Prostate gland (tissue), 2 donors: Measurements from ENCODE around the gene TMEM38A. TPM values are rescaled to one million over a fixed set of nuclear protein-coding genes. Genes with fewer than 3 reads are reported as not detected.
A peak's percentile ranks its signal among the peaks of the same experiment; 100 is the strongest.

ENCODE experiments used
- DNase-seq: peaks from one replicate; pipeline ENCODE4 v3.0.0-alpha.2; 2019; ENCODE audit warnings: low spot score
- H3K27ac ChIP-seq, 2 donors: fragments of 200-600 bp; sonication (generic); 2 replicates each; pipeline ENCODE4 v1.5.1; 2017 to 2019
- H3K27me3 ChIP-seq: fragments of 200-600 bp; sonication (generic); replicated peaks from 2 replicates; pipeline ENCODE4 v1.5.1; 2019; ENCODE audit not compliant: insufficient read depth
- H3K36me3 ChIP-seq, 2 donors: fragments of 200-600 bp; sonication (generic); 1 replicate in 1 of 2; 2 replicates in 1 of 2; pipeline versions ENCODE4 v1.5.1 to v1.8.1; 2017 to 2019
- H3K4me1 ChIP-seq: fragments of 200-600 bp; sonication (generic); replicated peaks from 2 replicates; pipeline ENCODE4 v1.5.1; 2019
- H3K4me3 ChIP-seq, 2 donors: fragments of 200-600 bp; sonication (generic); 2 replicates each; pipeline ENCODE4 v1.5.1; 2017 to 2019
- H3K9me3 ChIP-seq: fragments of 200-600 bp; sonication (generic); 2 replicates; pipeline ENCODE4 v1.5.1; 2017
- CTCF ChIP-seq, 4 experiments: fragments of 200-600 bp in 2 of 4; fragments of 450-650 bp in 2 of 4; sonication (generic) in 2 of 4; IDR thresholded peaks; 1 replicate in 3 of 4; 2 replicates in 1 of 4; pipeline ENCODE4 v1.5.1; 2016 to 2019; ENCODE audit warnings: antibody characterized with exemption in 4 of 4, mild to moderate bottlenecking in 2 of 4, moderate library complexity in 2 of 4
- POLR2A ChIP-seq: fragments of 450-650 bp; IDR thresholded peaks from one replicate; pipeline ENCODE4 v1.6.1; 2016; ENCODE audit warnings: antibody characterized with exemption, mild to moderate bottlenecking
- POLR2AphosphoS5 ChIP-seq: sonication (generic); formaldehyde crosslinking; IDR thresholded peaks from one replicate; pipeline ENCODE4 v1.6.1; 2017; ENCODE audit warnings: antibody characterized with exemption
- WGBS: methylation state at CpG from one replicate; pipeline ENCODE4 v1.1.5; 2018; 5-methylcytosine and 5-hydroxymethylcytosine counted together
- intact Hi-C: fragments of 100-400 bp; cut with DNase I; formaldehyde crosslinking; loops from one replicate; pipeline ENCODE4 v1.14.2; 2022
- total RNA-seq, 2 donors: library from RNA; depleted of rRNA; stranded (reverse); fragments of >200 nt; gene quantifications; one replicate each; pipeline ENCODE4 v1.1.0, GENCODE V29; 2016

TMEM38A gene
- total RNA-seq, 2 donors from 2014 or later: 11.7 to 20.6 TPM

DNA sequence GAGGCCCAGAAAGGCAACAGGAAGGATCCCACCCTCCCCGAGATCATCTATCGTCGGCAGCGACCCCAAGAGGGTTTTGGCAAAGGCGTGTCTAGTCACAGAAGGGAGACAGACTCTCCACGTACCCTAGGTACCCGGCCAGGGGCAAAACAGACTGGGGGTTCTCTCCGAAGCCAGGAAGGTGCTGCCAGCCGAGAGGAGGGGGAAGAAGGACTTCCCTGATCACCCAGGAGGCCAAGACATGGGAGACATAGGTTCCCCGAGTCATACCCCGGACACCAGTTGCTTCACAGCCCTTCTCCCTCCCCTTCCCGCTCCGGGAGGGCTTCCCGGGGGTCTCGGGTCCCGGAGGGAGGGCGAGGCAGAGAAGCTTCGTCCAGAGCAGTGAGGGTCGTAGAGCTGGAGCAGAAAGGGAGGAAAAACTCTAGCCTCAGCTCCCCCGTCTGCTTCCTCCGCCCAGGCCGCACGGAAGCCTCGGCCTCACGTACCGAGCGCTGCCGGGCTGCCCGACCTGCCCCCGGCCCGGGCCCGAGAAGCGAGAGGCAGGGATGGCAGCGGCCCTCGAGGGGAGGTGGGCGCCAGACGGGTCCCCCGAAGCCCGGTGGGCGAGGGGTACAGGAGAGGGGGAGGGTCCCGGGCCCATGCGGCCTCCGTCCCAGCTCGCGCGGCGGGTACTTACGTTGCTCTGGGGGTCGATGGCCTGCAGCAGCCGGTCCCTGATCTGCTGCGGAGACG lies 33.6 kb upstream of the TMEM38A start:
- no peak for DNase-seq
- Histone ChIP-seq H3K9me3 (no peaks in the 10 kb centered on the region), H3K36me3 (no peaks in the 10 kb centered on the region), H3K4me1 (peaks cover 8% of the 10 kb centered on the region), H3K4me3 (peak overlapping the region; percentile 89 to 95), H3K27ac (peak overlapping the region; percentile 80 to 99), H3K27me3 (no peaks in the 10 kb centered on the region)
- WGBS: under 1% methylated on average over 52 of the region's 52 CpGs
- no peak for TF ChIP-seq POLR2A
- no peak for TF ChIP-seq CTCF (IDR thresholded peaks at IDR 0.05)
- TF ChIP-seq POLR2AphosphoS5: no peak
- intact Hi-C loops: loop anchor here (5.0 kb wide), 1 partner anchor 55 kb away; the partner anchor contains the start of gene SLC35E1

DNA sequence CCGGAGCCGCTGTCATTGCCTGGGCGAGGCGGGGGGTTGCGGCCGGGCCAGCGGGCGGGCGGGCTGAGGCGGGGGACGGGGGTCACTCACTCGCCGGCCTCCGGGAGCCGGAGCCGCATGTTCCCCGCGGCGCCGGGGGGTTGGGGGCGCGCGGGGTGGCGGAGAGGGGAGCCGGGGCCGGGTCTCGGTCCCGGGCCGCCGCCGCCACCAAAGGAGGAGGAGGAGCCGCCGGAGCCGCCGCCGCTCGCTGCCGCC lies 33.1 kb upstream of the TMEM38A start:
- no peaks in the 10 kb centered on the region for H3K9me3 ChIP-seq
- H3K4me1 ChIP-seq: peaks cover 8% of the 10 kb centered on the region
- TF ChIP-seq CTCF (IDR thresholded peaks at IDR 0.05) (no peak), POLR2A (no peak), POLR2AphosphoS5 (no peak)
- H3K36me3 ChIP-seq: no peaks in the 10 kb centered on the region
- H3K27ac ChIP-seq: peak overlapping the region; percentile 80 to 99
- H3K27me3 ChIP-seq: no peaks in the 10 kb centered on the region
- intact Hi-C loops: loop anchor here (5.0 kb wide), 1 partner anchor 56 kb away; the partner anchor contains the start of gene SLC35E1
- WGBS: 0% methylated on average over 9 of the region's 38 CpGs
- no peak for DNase-seq
- H3K4me3 ChIP-seq: peak overlapping the region; percentile 89 to 95

- Histone ChIP-seq H3K9me3 (no peaks in the 10 kb centered on the region), H3K36me3 (no peaks in the 10 kb centered on the region), H3K4me3 (peak within 1 kb of the TSS; percentile 89 to 95), H3K4me1 (peaks cover 8% of the 10 kb centered on the region), H3K27ac (peak within 1 kb of the TSS; percentile 98 to 99), H3K27me3 (no peaks in the 10 kb centered on the region)
- intact Hi-C loops: loop anchor here (5.0 kb wide), 1 partner anchor 56 kb away; the partner anchor contains the start of gene SLC35E1
- peak; percentile 85 for TF ChIP-seq POLR2AphosphoS5
- peak; percentile 77 for TF ChIP-seq POLR2A
- peak in 3 of 4 experiments; percentile 29 to 64 (median 43) for TF ChIP-seq CTCF (IDR thresholded peaks at IDR 0.05)
- peak; percentile 93 for DNase-seq
- under 1% methylated on average over 65 of the region's 98 CpGs for WGBS
Measured at GRCh38 chr19:16628183-16628983, 32.6 kb upstream of the TMEM38A start, which contains the start of gene MED26. Gene MED26, minus strand, starts transcription at chr19:16628204. Its CDS starts 261 bp downstream, at chr19:16627943.

DNA sequence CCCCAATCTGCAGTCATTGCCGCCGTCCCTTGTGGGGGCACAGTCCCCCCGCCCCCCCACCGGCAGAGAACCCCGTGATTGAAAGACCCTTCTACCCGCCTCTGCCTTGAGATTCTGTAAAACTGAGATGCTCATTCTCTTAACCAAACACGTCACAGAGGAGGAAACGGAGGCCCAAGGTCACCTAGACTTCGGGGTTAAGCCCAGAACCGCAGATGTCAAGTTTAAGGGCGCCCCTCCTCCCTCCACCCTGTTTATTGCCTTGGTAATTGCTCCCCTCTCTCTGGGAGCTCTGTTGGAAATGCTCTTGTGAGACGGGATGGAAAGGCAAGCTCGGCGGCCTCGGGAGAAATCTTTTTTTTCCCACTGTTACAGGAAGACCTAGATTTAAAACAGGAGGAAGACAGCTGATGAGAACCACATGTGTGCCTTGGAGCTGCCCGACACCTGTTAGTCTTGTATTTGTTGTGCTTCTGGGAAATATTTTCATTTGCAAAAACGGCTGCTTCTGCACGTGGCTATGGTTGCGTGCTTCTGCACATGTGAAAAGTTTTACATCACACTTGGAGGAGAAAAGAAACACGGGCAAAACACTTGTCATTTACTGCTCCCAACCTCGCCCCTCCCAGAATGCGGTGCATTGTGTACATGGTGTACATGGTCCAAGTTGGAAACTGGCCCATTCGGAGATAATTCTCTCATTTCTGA lies 31.8 kb upstream of the TMEM38A start:
- DNase-seq: no peak
- Histone ChIP-seq H3K36me3 (no peaks in the 10 kb centered on the region), H3K4me3 (peak overlapping the region; percentile 89 to 95), H3K27ac (peak overlapping the region; percentile 98 to 99), H3K9me3 (no peaks in the 10 kb centered on the region), H3K4me1 (peaks cover 8% of the 10 kb centered on the region), H3K27me3 (no peaks in the 10 kb centered on the region)
- intact Hi-C loops: loop anchor here (5.0 kb wide), 1 partner anchor 57 kb away; the partner anchor contains the start of gene SLC35E1
- TF ChIP-seq POLR2AphosphoS5 (peak; percentile 45), POLR2A (no peak)
- WGBS: 5% methylated on average over 23 of the region's 23 CpGs

DNA sequence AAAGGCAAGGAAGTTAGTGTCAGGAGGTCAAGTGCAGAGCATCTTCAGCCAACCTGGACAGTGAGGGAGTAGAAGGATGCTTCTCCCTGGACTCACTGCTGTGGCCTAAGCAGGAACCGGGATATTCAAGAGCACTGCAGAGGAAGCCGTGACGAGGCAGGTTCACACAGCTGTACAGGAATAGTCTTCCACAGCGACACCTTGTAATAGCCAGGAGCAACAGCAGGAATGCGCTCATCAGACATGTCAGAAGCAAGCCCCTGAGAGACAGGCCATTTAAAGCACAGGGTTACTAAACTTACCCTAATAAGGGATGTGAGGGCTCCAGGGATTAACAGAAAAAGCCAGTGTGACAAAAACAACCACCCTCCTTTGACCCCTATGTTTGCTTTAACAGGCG lies 29.5 kb upstream of the TMEM38A start:
- Histone ChIP-seq H3K4me1 (peaks cover 8% of the 10 kb centered on the region), H3K27ac (no peak overlapping the region), H3K36me3 (no peaks in the 10 kb centered on the region), H3K27me3 (no peaks in the 10 kb centered on the region), H3K4me3 (no peak overlapping the region), H3K9me3 (no peaks in the 10 kb centered on the region)
- no peak for TF ChIP-seq POLR2A
- TF ChIP-seq POLR2AphosphoS5: no peak
- 91% methylated on average over 6 of the region's 6 CpGs for WGBS
- intact Hi-C loops: no loop called here
- DNase-seq: no peak
